H1 (cell line): Measurements from ENCODE around the gene GATA1. TPM values are rescaled to one million over a fixed set of nuclear protein-coding genes. Genes with fewer than 3 reads are reported as not detected.

Source experiments
- ASH2L ChIP-seq: fragments of 200-600, 300-600 bp; sonication (generic); IDR thresholded peaks from one replicate; pipeline ENCODE4 v1.7.1; 2017; ENCODE audit warnings: low read length
- KDM5A ChIP-seq: fragments of 200-600 bp; IDR thresholded peaks from 2 replicates; pipeline ENCODE4 v1.7.1; 2012; ENCODE audit warnings: mild to moderate bottlenecking, low read length, inconsistent platforms, mixed read lengths
- RBBP5 ChIP-seq: IDR thresholded peaks from 2 replicates; pipeline ENCODE4 v1.7.1; 2012; ENCODE audit warnings: low read depth, mild to moderate bottlenecking, inconsistent platforms, low read length, moderate library complexity, borderline replicate concordance
- SIN3A ChIP-seq, 2 experiments: IDR thresholded peaks in 1 of 2; conservative IDR thresholded peaks in 1 of 2; 2 replicates each; pipeline ENCODE4 v1.6.1; 2011 to 2012; ENCODE audit warnings: low read length in 2 of 2, improper control_type of control experiment in 1 of 2, low read depth in 1 of 2, mild to moderate bottlenecking in 1 of 2
- SIX5 ChIP-seq: IDR thresholded peaks from 2 replicates; pipeline ENCODE4 v1.6.1; 2011; ENCODE audit warnings: mild to moderate bottlenecking, low read depth, low read length
- TAF7 ChIP-seq: optimal IDR thresholded peaks from 2 replicates; pipeline ENCODE3; 2011; ENCODE audit warnings: low read depth, mild to moderate bottlenecking, inconsistent platforms, low read length, moderate library complexity, borderline replicate concordance
- YY1 ChIP-seq: IDR thresholded peaks from 2 replicates; pipeline ENCODE4 v1.6.1; 2011; ENCODE audit warnings: low read depth, mild to moderate bottlenecking, low read length
- polyA plus RNA-seq, 7 experiments: library from polyadenylated mRNA; depleted of rRNA in 3 of 7; stranded (reverse) in 5 of 7; unstranded in 2 of 7; fragments of >200 nt in 5 of 7; fragments of 200-250 nt in 2 of 7; gene quantifications; 1 replicate in 5 of 7; 2 replicates in 1 of 7; 4 replicates in 1 of 7; pipeline versions ENCODE4 v1.2.1 to v1.2.3, GENCODE V29; 2011 to 2013; ENCODE audit warnings: missing spikeins in 2 of 7, mixed read lengths in 2 of 7
- total RNA-seq: library from RNA; stranded (reverse); fragmentation: NEBNext Ultra II Directional; extraction: Animal tissue kit (Norgen Biotek cat#: 25700); gene quantifications from 2 replicates; pipeline ENCODE4 v1.2.1, GENCODE V29; 2021
- TF ChIP-seq, protein P1 (sequence below), 3 experiments: IDR thresholded peaks; 1 replicate in 2 of 3; 2 replicates in 1 of 3; pipeline versions ENCODE4 v1.5.1 to v1.6.1; 2011; ENCODE audit warnings: low read length in 3 of 3, mild to moderate bottlenecking in 3 of 3, inconsistent platforms in 2 of 3, low read depth in 1 of 3, moderate library complexity in 1 of 3; ENCODE audit not compliant: insufficient read depth in 1 of 3; ENCODE audit errors: control extremely low read depth in 1 of 3

Gene GATA1
- total and polyA plus RNA-seq, 2 of the 8 experiments (the other 6 are each of a cell fraction or from before 2014, with no cell fraction given), result 0.05 TPM; not detected in 1

- TF ChIP-seq SIN3A (conservative IDR thresholded peaks at IDR 0.05 in 1 of 2, IDR thresholded peaks at IDR 0.05 in 1 of 2; ENCODE audit: low read depth in 1 of 2, low read length in 2 of 2), result no peak
- no peak for TF ChIP-seq ASH2L
- TF ChIP-seq TAF7, result no peak
- TF ChIP-seq KDM5A, result no peak
- TF ChIP-seq RBBP5, result no peak
- TF ChIP-seq, protein P1, sequence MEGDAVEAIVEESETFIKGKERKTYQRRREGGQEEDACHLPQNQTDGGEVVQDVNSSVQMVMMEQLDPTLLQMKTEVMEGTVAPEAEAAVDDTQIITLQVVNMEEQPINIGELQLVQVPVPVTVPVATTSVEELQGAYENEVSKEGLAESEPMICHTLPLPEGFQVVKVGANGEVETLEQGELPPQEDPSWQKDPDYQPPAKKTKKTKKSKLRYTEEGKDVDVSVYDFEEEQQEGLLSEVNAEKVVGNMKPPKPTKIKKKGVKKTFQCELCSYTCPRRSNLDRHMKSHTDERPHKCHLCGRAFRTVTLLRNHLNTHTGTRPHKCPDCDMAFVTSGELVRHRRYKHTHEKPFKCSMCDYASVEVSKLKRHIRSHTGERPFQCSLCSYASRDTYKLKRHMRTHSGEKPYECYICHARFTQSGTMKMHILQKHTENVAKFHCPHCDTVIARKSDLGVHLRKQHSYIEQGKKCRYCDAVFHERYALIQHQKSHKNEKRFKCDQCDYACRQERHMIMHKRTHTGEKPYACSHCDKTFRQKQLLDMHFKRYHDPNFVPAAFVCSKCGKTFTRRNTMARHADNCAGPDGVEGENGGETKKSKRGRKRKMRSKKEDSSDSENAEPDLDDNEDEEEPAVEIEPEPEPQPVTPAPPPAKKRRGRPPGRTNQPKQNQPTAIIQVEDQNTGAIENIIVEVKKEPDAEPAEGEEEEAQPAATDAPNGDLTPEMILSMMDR (IDR thresholded peaks at IDR 0.05; ENCODE audit: control extremely low read depth in 1 of 3, insufficient read depth in 1 of 3, low read depth in 1 of 3, low read length in 3 of 3), result no peak
- TF ChIP-seq SIX5, result no peak
- no peak for TF ChIP-seq YY1
These were observed 3.2 kb downstream of the GATA1 start (continued) for GRCh38 chrX:48789366-48790220.
